IMR-90 (cell line): ENCODE measurements around the gene MRPL30. TPM values are rescaled to one million over a fixed set of nuclear protein-coding genes. Genes with fewer than 3 reads are reported as not detected.
"Not testable (repeated sequence)": the region's sequence is repeated elsewhere in the genome, so short reads cannot be mapped to it uniquely, and the experiment has no call there.

Experiments
- ATAC-seq: fragments of 200-7000 bp; cut with Tn5 transposase; 2 replicates; pipeline ENCODE4 v1.9.1; 2020; ENCODE audit warnings: low read depth, mild to moderate bottlenecking, moderate library complexity
- BruUV-seq: library from RNA; stranded (reverse); fragments of 400-500 nt; replicated peaks from 2 replicates; lab custom pipeline; 2021; lab: Mats Ljungman, UMichigan
- CTCF ChIA-PET: fragments of 300-600 bp; formaldehyde crosslinking; extraction: SDS; loops from one replicate; lab custom pipeline; 2021; ENCODE audit warnings: antibody characterized with exemption; lab: Yijun Ruan, JAX
- POLR2A ChIA-PET: fragments of 300-600 bp; sonication (Branson Sonifier 250); formaldehyde crosslinking; loops from one replicate; lab custom pipeline; 2022; ENCODE audit warnings: antibody characterized with exemption; ENCODE audit not compliant: unreplicated experiment; lab: Charles Lee
- DNase-seq: peaks from one replicate; pipeline ENCODE4 v3.0.0; 2013
- H2AFZ ChIP-seq: replicated peaks from 2 replicates; pipeline ENCODE3; 2013; ENCODE audit warnings: low read length, mild to moderate bottlenecking; ENCODE audit not compliant: poor library complexity
- H2AK5ac ChIP-seq: 2 replicates; pipeline ENCODE4 v1.6.1; 2013; ENCODE audit warnings: low read depth, low read length, inconsistent platforms
- H2AK9ac ChIP-seq: replicated peaks from 2 replicates; pipeline ENCODE3; 2013; ENCODE audit warnings: mild to moderate bottlenecking, low read depth, low read length, moderate library complexity; ENCODE audit not compliant: poor library complexity
- H2BK120ac ChIP-seq: 2 replicates; pipeline ENCODE4 v1.6.1; 2013; ENCODE audit warnings: low read depth, low read length, inconsistent platforms
- H2BK15ac ChIP-seq: 3 replicates; pipeline ENCODE4 v1.6.1; 2013; ENCODE audit warnings: low read depth, low read length, inconsistent platforms
- H2BK20ac ChIP-seq: 2 replicates; pipeline ENCODE4 v1.6.1; 2013; ENCODE audit warnings: low read depth, mild to moderate bottlenecking, inconsistent platforms, low read length, moderate library complexity
- H2BK5ac ChIP-seq: 2 replicates; pipeline ENCODE4 v1.6.1; 2013; ENCODE audit warnings: mild to moderate bottlenecking, low read depth, low read length, inconsistent platforms; ENCODE audit not compliant: poor library complexity, severe bottlenecking
- H3K14ac ChIP-seq: replicated peaks from 2 replicates; pipeline ENCODE4 v1.6.1; 2013; ENCODE audit warnings: low read depth, low read length, inconsistent platforms
- H3K18ac ChIP-seq: 2 replicates; pipeline ENCODE4 v1.6.1; 2013; ENCODE audit warnings: low read depth, low read length, control low read depth
- H3K23ac ChIP-seq: 2 replicates; pipeline ENCODE4 v1.6.1; 2013; ENCODE audit warnings: low read depth, low read length, inconsistent platforms
- H3K27ac ChIP-seq: 2 replicates; pipeline ENCODE4 v1.5.1; 2013; ENCODE audit warnings: mild to moderate bottlenecking, control low read depth, low read length; ENCODE audit not compliant: insufficient read depth
- H3K27me3 ChIP-seq: 2 replicates; pipeline ENCODE4 v1.6.1; 2013; ENCODE audit warnings: low read length; ENCODE audit not compliant: control insufficient read depth, insufficient read depth
- H3K36me3 ChIP-seq: 2 replicates; pipeline ENCODE4 v1.6.1; 2013; ENCODE audit warnings: low read length, mixed read lengths; ENCODE audit not compliant: control insufficient read depth, insufficient read depth
- H3K4ac ChIP-seq: 2 replicates; pipeline ENCODE4 v1.6.1; 2013; ENCODE audit warnings: low read depth, low read length, inconsistent platforms
- H3K4me1 ChIP-seq: 2 replicates; pipeline ENCODE4 v1.6.1; 2013; ENCODE audit warnings: low read length, mixed read lengths; ENCODE audit not compliant: control insufficient read depth, insufficient read depth
- H3K4me2 ChIP-seq: 2 replicates; pipeline ENCODE4 v1.6.1; 2013; ENCODE audit warnings: low read depth, mild to moderate bottlenecking, control low read depth, low read length, moderate library complexity
- H3K4me3 ChIP-seq: 2 replicates; pipeline ENCODE4 v1.5.1; 2013; ENCODE audit warnings: low read depth, mild to moderate bottlenecking, control low read depth, low read length, moderate library complexity; ENCODE audit not compliant: insufficient read depth
- H3K56ac ChIP-seq: 2 replicates; pipeline ENCODE4 v1.6.1; 2013; ENCODE audit warnings: low read length, inconsistent platforms; ENCODE audit not compliant: insufficient read depth; ENCODE audit errors: extremely low read depth
- H3K79me1 ChIP-seq, 2 experiments: 2 replicates each; pipeline ENCODE4 v1.6.1; 2013; ENCODE audit warnings: low read length in 2 of 2, inconsistent platforms in 1 of 2, low read depth in 1 of 2
- H3K9ac ChIP-seq: 2 replicates; pipeline ENCODE4 v1.6.1; 2013; ENCODE audit warnings: low read depth, low read length, control low read depth
- H3K9me1 ChIP-seq: 2 replicates; pipeline ENCODE4 v1.6.1; 2013; ENCODE audit warnings: low read length, inconsistent platforms; ENCODE audit not compliant: insufficient read depth
- H3K9me3 ChIP-seq: 2 replicates; pipeline ENCODE4 v1.6.1; 2013; ENCODE audit warnings: low read length; ENCODE audit not compliant: control insufficient read depth, insufficient read depth
- H4K20me1 ChIP-seq: 2 replicates; pipeline ENCODE4 v1.6.1; 2013; ENCODE audit warnings: low read length, inconsistent platforms; ENCODE audit not compliant: insufficient read depth
- H4K5ac ChIP-seq: 2 replicates; pipeline ENCODE4 v1.6.1; 2013; ENCODE audit warnings: mild to moderate bottlenecking, low read depth, low read length, control low read depth
- H4K8ac ChIP-seq, 2 experiments: 2 replicates each; pipeline ENCODE4 v1.6.1; 2013; ENCODE audit warnings: low read depth in 2 of 2, low read length in 2 of 2, control low read depth in 1 of 2, inconsistent platforms in 1 of 2
- H4K91ac ChIP-seq: 2 replicates; pipeline ENCODE4 v1.6.1; 2013; ENCODE audit warnings: low read depth, low read length, inconsistent platforms; ENCODE audit not compliant: insufficient read depth
- dilution Hi-C: fragments of 300-500 bp; cut with HindIII; formaldehyde crosslinking; loops from one replicate; pipeline ENCODE4 v1.14.3; 2018; ENCODE audit warnings: low sequenced_read_pairs; ENCODE audit not compliant: unreplicated experiment
- in situ Hi-C: fragments of 300-500 bp; cut with MboI; formaldehyde crosslinking; loops from 3 replicates; pipeline ENCODE4 v1.14.3; 2019; ENCODE audit warnings: low sequenced_read_pairs, inconsistent platforms, mixed read lengths
- intact Hi-C: fragments of 100-400 bp; cut with micrococcal nuclease; formaldehyde crosslinking; loops from 2 replicates; pipeline ENCODE4 v1.10.0; 2022
- polyA plus RNA-seq, 3 experiments: library from polyadenylated mRNA; depleted of rRNA; stranded (reverse); fragments of >200 nt; gene quantifications; 2 replicates each; pipeline ENCODE4 v1.2.3, GENCODE V29; 2012; ENCODE audit warnings: low replicate concordance in 1 of 3
- total RNA-seq: library from RNA; depleted of rRNA; stranded (reverse); fragments of >200 nt; gene quantifications from 2 replicates; pipeline ENCODE4 v1.2.3, GENCODE V29; 2012

The MRPL30 gene
- total and polyA plus RNA-seq, 2 of the 4 experiments (the other 2 are of a cell fraction): 18.7 to 34.8 TPM

DNA sequence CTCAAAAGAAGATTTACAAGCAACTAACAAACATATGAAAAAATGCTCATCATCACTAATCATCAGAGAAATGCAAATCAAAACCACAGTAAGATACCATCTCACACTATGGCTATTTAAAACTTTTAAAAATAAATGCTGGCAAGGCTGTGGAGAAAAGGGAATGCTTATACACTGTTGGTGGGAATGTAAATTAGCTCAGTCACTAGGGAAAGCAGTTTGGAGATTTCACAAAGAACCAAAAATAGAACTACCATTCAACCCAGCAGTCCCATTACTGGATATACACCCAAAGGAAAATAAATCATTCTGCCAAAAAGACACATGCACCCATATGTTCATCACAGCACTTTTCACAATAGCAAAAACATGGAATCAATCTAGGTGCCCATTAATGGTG lies 52.2 kb downstream of the MRPL30 start:
- H3K56ac ChIP-seq, H4K91ac ChIP-seq, CTCF ChIA-PET, H2BK20ac ChIP-seq, H3K4me2 ChIP-seq, H3K18ac ChIP-seq, H4K5ac ChIP-seq, dilution Hi-C loops, H3K4me1 ChIP-seq, H3K4me3 ChIP-seq, H3K27ac ChIP-seq, H3K23ac ChIP-seq, H4K20me1 ChIP-seq, BruUV-seq, H2BK120ac ChIP-seq, H3K9me1 ChIP-seq, H2BK5ac ChIP-seq, POLR2A ChIA-PET, H3K27me3 ChIP-seq, DNase-seq, H2AK9ac ChIP-seq, H3K9me3 ChIP-seq, H3K36me3 ChIP-seq, H3K9ac ChIP-seq, in situ Hi-C loops, H3K4ac ChIP-seq, H2BK15ac ChIP-seq, ATAC-seq, intact Hi-C loops, H4K8ac ChIP-seq, H2AK5ac ChIP-seq, H3K79me1 ChIP-seq, H3K14ac ChIP-seq, H2AFZ ChIP-seq: not testable (repeated sequence)
